ENCODE results near the gene ATP11B.

The ATP11B gene

DNA sequence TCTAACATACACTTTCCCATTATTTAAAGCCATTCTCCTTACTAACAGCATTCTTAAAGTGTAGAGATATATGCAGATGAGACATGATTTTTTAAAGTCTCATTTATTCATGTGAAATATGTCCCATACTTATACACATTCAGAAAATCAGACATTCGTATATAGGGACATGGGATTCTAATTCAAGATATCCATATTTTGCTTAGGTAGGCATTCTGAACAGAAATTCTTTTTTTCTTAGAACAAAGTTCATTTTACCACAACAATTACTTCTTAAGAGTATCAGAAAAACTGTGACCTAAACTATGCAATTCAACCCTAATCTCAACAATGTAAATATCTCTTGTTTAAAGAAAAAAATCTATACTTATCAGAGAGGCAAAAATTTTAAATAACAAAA lies 170.9 kb downstream of the ATP11B start:
- DNase-seq = no peak

DNA sequence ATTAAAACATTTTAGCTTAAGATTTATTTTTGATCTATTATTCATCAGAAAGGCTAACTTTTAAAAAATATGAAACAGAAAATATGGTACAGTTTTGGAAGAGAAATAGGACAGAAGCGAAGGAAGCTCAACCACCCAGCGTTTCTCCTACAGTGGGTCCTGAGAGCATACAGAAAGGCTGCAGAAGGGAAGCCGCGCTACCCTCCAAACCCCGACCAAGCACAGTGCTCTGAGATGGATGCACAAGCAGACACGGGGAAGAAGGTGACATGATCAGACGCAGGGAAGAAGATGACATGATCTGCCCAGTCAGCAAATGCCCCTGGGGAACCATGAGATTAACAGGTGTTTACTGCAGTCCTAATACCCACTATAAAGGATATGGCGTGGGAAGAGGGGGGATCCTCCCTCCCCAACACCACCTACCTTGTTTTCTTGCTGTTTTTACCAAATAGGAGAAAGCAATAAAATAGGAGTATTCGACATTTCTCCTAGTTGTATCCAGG lies 172.6 kb downstream of the ATP11B start:
- no peak for DNase-seq

DNA sequence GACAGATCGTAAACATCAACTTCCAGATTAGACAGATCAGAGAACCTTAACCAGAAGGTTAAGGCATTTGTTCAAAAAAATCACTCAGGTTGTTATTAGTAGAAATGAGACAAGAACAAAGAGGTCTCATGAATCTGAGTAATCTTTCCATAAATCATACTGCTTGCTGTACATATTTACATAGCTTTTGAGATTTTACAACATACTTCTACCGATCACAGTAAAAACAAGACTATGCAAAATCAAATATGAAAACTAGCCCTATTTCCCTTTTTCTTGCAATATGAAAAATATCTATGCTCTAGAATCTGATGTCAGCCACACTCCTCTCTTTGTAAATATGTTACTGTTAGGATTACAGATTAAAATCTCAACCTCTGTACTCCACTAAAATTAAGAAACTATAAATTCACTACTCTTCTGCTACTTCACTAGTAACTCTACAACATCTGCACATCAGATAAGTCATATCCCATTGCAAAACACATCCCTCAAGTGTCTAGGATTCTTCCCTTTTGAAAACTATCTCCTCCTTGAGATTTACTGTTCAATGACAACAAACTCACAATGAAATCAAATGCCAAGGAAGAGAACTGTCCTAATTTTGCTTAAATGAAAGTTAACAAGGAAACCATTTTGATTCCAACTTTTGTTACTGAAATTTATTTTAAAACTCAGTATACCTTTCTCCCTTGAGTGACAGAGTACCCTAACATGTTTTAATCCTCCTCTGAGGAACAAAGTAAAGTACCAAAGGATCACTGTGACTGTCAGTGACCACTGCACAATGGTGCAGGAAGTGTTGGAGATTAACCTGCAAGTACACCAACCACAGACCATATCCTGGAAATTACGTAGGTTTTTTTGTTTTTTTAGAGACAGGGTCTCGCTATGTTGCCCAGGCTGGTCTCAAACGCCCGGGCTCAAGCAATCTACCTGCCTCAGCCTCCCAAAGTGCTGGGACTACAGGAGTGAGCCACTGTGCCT lies 174.2 kb downstream of the ATP11B start:
- DNase-seq = no peak

DNA sequence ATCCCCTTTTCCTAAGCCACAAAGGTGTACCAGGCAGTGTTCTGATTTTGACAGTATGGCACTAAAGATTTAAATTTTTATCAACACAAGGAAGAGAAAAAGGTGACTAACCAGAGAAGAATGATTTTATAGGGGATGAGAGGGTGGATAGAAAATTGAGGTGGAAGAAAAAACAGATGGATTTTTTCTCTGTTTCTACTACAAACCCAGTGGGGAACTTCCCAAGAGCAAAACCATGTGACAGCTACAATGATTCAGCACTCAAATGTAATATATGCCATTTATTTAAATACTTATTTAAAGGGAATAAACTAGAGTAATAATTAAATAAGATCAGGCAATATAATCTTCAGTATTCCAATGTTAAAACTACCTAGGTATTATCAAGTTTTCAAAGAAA lies 176.0 kb downstream of the ATP11B start:
- no peak for DNase-seq

DNA sequence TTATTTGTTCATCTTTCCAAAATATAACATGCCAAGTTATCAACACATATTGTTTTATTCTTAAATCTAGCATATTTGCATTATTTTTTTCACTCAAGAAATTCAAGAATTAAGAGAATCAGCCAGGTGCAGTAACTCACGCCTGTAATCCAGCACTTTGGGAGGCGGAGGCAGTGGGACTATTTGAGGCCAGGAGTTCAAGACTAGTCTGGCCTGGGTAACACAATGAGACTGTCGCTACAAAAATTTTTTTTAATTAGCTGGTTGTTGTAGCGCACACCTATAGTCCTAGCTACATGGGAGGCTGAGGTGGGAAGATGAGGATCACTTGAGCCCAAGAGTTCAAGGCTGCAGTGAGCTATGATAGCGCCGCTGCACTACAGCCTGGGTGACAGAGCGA lies 176.5 kb downstream of the ATP11B start:
- DNase-seq = no peak

DNA sequence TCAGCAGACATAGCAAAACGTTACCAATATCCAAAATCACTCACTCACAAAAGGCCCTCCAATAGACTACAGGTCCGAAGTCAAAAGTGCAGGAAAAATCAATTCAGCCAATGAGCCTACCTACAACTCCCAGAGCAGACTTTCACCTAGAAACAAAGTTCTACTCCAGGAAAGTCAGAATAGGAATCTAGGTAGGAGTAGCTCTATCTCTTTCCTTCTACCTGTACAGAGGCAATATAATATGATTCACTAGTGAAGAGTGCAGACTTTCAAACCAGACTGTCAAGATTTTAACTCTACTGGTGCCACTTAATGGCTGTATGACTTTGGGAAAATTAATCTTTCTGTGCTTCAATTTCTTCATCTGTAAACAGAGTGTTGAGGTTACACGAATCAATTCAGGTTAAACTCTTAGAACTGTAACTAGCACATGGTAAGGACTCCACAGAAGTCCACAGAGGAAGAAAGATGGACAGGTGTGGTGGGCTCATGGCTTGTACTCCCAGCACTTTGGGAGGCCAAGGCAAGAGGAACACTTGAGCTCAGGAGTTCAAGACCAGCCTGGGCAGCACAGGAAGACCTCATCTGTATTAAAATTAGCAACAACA lies 177.6 kb downstream of the ATP11B start:
- DNase-seq = no peak

All from activated naive CD4-positive, alpha-beta T cell treated with Interleukin-2 at 50 U/mL for 16 hours (primary cell).